ENCODE data around the gene EIF4E3. TPM values are rescaled to one million over a fixed set of nuclear protein-coding genes. Genes with fewer than 3 reads are reported as not detected.

Gene EIF4E3
- total RNA-seq, 1 donor from 2014 or later, result 48.9 TPM

DNA sequence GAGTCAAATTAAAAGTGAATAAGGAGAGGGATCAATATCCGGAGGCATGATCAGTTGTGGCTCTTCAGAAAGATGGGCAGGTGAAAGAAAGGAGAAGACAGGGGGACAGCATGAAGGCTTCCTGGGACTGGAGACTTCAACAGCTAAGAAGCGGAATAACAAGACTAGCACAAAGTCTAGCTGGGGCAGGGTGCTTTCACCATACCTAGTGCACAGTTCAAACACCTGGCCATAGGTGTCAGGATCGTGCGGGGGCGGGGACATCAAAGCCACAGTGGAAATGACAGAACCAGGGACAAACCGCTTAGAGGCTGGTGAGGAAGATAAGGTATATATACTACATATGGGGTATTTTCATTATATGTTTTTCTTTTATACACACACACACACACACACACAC, 75.4 kb downstream of the EIF4E3 start:
- Histone ChIP-seq H3K36me3 (no peaks in the 10 kb centered on the region), H3K4me3 (no peak overlapping the region), H3K27me3 (ENCODE audit: low read depth) (no peaks in the 10 kb centered on the region), H3K9me3 (replicated peaks) (no peaks in the 10 kb centered on the region), H3K4me1 (no peaks in the 10 kb centered on the region), H3K27ac (replicated peaks) (no peak overlapping the region)
- TF ChIP-seq, protein P1, sequence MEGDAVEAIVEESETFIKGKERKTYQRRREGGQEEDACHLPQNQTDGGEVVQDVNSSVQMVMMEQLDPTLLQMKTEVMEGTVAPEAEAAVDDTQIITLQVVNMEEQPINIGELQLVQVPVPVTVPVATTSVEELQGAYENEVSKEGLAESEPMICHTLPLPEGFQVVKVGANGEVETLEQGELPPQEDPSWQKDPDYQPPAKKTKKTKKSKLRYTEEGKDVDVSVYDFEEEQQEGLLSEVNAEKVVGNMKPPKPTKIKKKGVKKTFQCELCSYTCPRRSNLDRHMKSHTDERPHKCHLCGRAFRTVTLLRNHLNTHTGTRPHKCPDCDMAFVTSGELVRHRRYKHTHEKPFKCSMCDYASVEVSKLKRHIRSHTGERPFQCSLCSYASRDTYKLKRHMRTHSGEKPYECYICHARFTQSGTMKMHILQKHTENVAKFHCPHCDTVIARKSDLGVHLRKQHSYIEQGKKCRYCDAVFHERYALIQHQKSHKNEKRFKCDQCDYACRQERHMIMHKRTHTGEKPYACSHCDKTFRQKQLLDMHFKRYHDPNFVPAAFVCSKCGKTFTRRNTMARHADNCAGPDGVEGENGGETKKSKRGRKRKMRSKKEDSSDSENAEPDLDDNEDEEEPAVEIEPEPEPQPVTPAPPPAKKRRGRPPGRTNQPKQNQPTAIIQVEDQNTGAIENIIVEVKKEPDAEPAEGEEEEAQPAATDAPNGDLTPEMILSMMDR (IDR thresholded peaks at IDR 0.05; ENCODE audit: borderline replicate concordance), result no peak
- intact Hi-C loops (cut with micrococcal nuclease), result no loop called here
- no peak for DNase-seq

DNA sequence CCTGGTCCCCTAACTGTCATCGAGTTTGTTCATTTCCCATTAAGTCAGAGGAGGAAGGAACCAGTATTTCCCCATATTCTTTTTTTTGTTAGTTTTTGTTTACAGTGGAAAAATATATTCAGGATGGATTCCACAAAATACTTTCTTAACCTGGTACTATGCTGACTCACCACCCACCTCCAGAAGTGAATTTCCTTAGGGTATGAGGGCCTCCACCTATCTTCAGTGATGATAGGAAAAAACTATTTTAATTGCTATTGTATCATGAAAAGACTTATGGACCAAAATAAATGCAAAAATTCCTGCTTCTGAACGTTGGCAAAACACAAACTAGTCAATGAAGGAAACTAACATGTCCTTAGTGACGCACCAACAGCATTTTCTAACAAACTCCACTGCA, 77.5 kb downstream of the EIF4E3 start:
- intact Hi-C loops (cut with micrococcal nuclease), result no loop called here
- no peaks in the 10 kb centered on the region for H3K36me3 ChIP-seq

DNA sequence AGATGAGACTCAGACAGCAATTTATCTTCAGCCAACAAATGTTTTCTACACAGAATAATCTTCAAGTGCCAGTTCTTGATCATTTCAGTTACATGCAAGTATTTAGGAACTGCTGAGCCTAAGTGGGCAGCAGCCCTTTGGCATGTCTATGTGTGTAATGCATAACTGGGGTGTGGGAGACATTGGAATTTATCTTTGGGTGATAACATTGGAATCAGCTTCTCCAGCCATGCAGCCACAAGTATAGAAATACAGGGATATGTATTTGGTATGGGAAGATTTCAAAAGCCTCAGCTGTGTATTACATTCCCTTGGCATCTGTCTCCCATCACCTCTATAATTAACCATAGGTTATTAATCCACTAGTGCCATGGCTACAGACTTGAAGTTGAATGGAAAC, 78.2 kb downstream of the EIF4E3 start:
- no peaks in the 10 kb centered on the region for H3K9me3 ChIP-seq (replicated peaks)
- TF ChIP-seq, protein P1 (IDR thresholded peaks at IDR 0.05; ENCODE audit: borderline replicate concordance), result no peak
- no peak for DNase-seq
- H3K27ac ChIP-seq (replicated peaks), result no peak overlapping the region
- H3K4me1 ChIP-seq, result no peaks in the 10 kb centered on the region
- H3K27me3 ChIP-seq (ENCODE audit: low read depth), result no peaks in the 10 kb centered on the region
- H3K4me3 ChIP-seq, result no peak overlapping the region
- intact Hi-C loops (cut with micrococcal nuclease), result no loop called here
- H3K36me3 ChIP-seq, result no peaks in the 10 kb centered on the region

More for the DNA sequence above, 77.5 kb downstream of the EIF4E3 start:
- H3K27ac ChIP-seq (replicated peaks), result no peak overlapping the region
- no peak for DNase-seq
- H3K4me1 ChIP-seq, result no peaks in the 10 kb centered on the region
- H3K4me3 ChIP-seq, result no peak overlapping the region
- H3K9me3 ChIP-seq (replicated peaks), result no peaks in the 10 kb centered on the region
- no peaks in the 10 kb centered on the region for H3K27me3 ChIP-seq (ENCODE audit: low read depth)
- TF ChIP-seq, protein P1 (IDR thresholded peaks at IDR 0.05; ENCODE audit: borderline replicate concordance), result no peak

DNA sequence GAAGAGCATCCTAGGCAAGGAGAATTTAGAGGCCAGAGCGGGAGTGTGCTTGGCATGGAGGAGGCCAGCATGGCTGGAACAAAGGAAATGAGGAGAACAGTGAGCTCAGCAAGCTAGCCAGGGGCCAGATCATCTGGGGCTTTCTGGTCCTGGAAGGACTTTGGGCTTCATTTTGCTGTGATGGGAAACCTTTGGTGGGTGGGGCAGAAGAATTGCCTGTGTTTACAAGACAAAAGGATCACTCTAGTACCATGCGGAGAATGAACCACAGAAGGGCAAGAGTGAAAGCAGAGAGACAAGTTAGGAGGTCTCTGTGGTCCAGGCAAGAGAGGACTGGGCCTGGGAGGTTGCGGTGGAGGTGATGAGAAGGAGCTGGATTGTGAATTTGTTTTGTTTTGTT, 80.1 kb downstream of the EIF4E3 start:
- Histone ChIP-seq H3K4me1 (no peaks in the 10 kb centered on the region), H3K9me3 (replicated peaks) (no peaks in the 10 kb centered on the region), H3K4me3 (no peak overlapping the region), H3K27ac (replicated peaks) (no peak overlapping the region), H3K36me3 (no peaks in the 10 kb centered on the region), H3K27me3 (ENCODE audit: low read depth) (no peaks in the 10 kb centered on the region)
- no peak for DNase-seq
- TF ChIP-seq, protein P1 (IDR thresholded peaks at IDR 0.05; ENCODE audit: borderline replicate concordance), result no peak
- intact Hi-C loops (cut with micrococcal nuclease), result no loop called here

DNA sequence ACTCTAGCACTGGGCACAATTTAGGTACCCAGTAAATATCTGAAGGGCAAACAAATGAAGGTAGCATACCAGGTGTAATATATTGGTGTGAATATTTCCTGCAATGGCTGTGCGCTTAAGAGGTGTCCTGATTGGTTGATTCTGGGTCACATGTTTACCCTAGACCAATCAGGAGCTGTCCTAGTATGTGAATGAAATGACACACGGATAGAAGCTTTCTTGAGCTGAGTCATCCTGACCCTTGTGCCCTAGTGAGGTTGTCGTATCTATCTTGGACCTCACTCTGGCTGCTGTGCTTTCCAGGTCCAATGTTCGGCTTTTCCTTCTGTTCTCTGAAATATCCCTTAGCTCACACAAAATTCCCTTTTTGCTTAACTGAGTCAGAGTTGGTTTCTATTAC, 83.5 kb downstream of the EIF4E3 start:
- no peak overlapping the region for H3K27ac ChIP-seq (replicated peaks)
- TF ChIP-seq, protein P1 (IDR thresholded peaks at IDR 0.05; ENCODE audit: borderline replicate concordance), result no peak
- no peaks in the 10 kb centered on the region for H3K9me3 ChIP-seq (replicated peaks)
- no peaks in the 10 kb centered on the region for H3K27me3 ChIP-seq (ENCODE audit: low read depth)
- no peak overlapping the region for H3K4me3 ChIP-seq
- no peak for DNase-seq
- intact Hi-C loops (cut with micrococcal nuclease), result no loop called here
- H3K4me1 ChIP-seq, result no peaks in the 10 kb centered on the region
- no peaks in the 10 kb centered on the region for H3K36me3 ChIP-seq

Measured in left ventricle myocardium inferior (tissue), 1 donor.